ENCODE results near the gene DDX46. TPM values are rescaled to one million over a fixed set of nuclear protein-coding genes. Genes with fewer than 3 reads are reported as not detected.

DDX46 gene
- total RNA-seq, 1 experiment from 2014 or later = 99.3 TPM

DNA sequence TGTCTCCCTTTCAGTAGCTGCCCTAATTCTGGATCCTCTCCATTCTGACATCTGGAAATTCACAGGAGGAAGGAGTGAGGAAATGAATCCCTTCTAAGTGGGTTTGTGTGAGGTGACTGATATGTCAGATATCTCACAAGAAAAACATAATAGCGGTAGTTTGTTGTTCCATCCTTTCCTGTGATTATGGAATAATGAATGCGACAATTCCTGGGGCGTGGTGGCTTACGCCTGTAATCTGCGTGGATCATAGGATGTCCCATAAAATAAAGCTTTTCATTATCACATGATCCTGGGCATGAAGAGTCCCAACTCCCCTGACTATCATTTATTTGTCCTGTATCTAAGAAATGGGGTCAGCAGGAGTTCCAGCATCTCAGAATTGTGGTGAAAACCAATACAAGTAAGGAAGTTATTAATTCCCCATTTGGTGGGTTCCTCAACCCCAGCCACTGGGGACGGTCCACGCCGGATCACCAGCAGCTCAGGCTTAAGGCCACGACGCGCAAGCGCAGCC lies 86.8 kb downstream of the DDX46 start (continued):
- TF ChIP-seq, protein P1, sequence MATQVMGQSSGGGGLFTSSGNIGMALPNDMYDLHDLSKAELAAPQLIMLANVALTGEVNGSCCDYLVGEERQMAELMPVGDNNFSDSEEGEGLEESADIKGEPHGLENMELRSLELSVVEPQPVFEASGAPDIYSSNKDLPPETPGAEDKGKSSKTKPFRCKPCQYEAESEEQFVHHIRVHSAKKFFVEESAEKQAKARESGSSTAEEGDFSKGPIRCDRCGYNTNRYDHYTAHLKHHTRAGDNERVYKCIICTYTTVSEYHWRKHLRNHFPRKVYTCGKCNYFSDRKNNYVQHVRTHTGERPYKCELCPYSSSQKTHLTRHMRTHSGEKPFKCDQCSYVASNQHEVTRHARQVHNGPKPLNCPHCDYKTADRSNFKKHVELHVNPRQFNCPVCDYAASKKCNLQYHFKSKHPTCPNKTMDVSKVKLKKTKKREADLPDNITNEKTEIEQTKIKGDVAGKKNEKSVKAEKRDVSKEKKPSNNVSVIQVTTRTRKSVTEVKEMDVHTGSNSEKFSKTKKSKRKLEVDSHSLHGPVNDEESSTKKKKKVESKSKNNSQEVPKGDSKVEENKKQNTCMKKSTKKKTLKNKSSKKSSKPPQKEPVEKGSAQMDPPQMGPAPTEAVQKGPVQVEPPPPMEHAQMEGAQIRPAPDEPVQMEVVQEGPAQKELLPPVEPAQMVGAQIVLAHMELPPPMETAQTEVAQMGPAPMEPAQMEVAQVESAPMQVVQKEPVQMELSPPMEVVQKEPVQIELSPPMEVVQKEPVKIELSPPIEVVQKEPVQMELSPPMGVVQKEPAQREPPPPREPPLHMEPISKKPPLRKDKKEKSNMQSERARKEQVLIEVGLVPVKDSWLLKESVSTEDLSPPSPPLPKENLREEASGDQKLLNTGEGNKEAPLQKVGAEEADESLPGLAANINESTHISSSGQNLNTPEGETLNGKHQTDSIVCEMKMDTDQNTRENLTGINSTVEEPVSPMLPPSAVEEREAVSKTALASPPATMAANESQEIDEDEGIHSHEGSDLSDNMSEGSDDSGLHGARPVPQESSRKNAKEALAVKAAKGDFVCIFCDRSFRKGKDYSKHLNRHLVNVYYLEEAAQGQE (IDR thresholded peaks at IDR 0.05; ENCODE audit: low read depth) = no peak
- TF ChIP-seq, protein P2, sequence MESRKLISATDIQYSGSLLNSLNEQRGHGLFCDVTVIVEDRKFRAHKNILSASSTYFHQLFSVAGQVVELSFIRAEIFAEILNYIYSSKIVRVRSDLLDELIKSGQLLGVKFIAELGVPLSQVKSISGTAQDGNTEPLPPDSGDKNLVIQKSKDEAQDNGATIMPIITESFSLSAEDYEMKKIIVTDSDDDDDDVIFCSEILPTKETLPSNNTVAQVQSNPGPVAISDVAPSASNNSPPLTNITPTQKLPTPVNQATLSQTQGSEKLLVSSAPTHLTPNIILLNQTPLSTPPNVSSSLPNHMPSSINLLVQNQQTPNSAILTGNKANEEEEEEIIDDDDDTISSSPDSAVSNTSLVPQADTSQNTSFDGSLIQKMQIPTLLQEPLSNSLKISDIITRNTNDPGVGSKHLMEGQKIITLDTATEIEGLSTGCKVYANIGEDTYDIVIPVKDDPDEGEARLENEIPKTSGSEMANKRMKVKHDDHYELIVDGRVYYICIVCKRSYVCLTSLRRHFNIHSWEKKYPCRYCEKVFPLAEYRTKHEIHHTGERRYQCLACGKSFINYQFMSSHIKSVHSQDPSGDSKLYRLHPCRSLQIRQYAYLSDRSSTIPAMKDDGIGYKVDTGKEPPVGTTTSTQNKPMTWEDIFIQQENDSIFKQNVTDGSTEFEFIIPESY (IDR thresholded peaks at IDR 0.05; ENCODE audit: extremely low read depth, insufficient replicate concordance, low read length) = no peak
- TF ChIP-seq EGR1 (IDR thresholded peaks at IDR 0.05; ENCODE audit: low read depth) = no peak

DNA sequence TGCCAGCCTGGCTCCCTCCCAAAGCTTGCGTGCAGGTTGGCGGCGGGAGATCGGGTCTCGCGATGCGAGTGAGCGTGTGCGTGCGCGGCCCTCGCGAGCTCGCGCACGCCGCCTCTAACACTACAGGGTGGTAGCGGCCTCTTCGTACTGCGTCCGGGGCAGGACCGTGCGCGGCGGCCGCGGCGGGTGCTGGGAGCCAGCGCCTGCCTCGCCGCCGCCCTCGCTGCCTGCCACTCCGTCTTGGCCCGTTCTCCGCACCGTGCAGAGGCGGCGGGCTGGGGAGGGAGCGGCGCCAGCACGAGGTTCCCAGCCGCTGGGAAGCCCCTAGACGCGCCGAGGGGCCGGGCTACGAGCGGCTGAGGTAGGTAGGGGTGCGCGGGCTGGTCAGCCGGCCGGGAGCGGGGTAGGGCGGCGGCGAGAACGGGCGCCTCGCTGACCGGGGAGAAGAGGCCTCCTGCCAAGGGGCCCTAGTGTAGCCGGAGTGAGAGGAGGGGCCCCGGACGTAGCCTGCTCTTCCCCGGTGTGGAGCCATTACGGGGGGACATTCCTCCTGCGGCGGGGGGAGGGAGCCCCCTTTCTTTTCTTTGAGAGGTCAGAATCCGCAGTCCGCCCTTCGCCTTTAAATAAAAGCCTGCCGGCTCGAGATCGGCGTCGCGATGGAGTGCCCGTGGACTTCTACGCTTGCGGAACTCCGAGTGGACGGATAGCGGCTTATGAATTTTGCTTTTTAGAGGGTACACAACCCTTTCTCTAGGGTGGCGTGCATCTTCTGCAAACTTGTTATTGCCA lies 87.5 kb downstream of the DDX46 start, which contains the start of gene C5orf24:
TSS of gene C5orf24 (plus strand) at position 117 of the 789 bp plus-strand sequence. CDS start 8,933 bp downstream, outside the sequence.
- Histone ChIP-seq H3K9me2 (ENCODE audit: insufficient read depth) (no peaks in the 10 kb centered on the region), H3K27ac (ENCODE audit: low read depth, low read length) (peak within 1 kb of the TSS; percentile 93), H3K9me3 (ENCODE audit: control insufficient read depth in 1 of 2, insufficient read depth in 1 of 2, low read depth in 1 of 2, low read length in 2 of 2) (no peaks in the 10 kb centered on the region), H3K27me3 (ENCODE audit: insufficient read depth, low read length) (no peaks in the 10 kb centered on the region), H3K36me3 (ENCODE audit: control insufficient read depth in 1 of 2, insufficient read depth in 2 of 2, low read length in 2 of 2) (no peaks in the 10 kb centered on the region), H3K4me1 (ENCODE audit: control insufficient read depth in 1 of 2, insufficient read depth in 2 of 2, low read length in 2 of 2) (peaks cover 37 to 56% of the 10 kb centered on the region in 2 experiments), H2AFZ (ENCODE audit: low read depth, low read length, poor library complexity, severe bottlenecking) (no peak within 1 kb of the TSS), H3K79me2 (ENCODE audit: insufficient read depth, low read length) (peaks cover 46% of the 10 kb centered on the region), H3K4me3 (replicated peaks in 1 of 2; ENCODE audit: low read depth in 1 of 2, low read length in 2 of 2) (peak within 1 kb of the TSS; percentile 76 to 96), H4K20me1 (ENCODE audit: insufficient read depth) (peaks cover 1% of the 10 kb centered on the region; the same call in 1 of the 2 replicates), H3K4me2 (ENCODE audit: low read length) (peak within 1 kb of the TSS; percentile 74), H3K9ac (ENCODE audit: low read length) (peak within 1 kb of the TSS; percentile 98)
- intact Hi-C loops (cut with micrococcal nuclease) = no loop called here
- TF ChIP-seq ZFX (IDR thresholded peaks at IDR 0.05) = peak; percentile 94; the same call in 1 of the 2 replicates
- peak; percentile 96 for TF ChIP-seq POLR2A (IDR thresholded peaks at IDR 0.05; ENCODE audit: borderline replicate concordance, extremely low read depth, insufficient read depth, insufficient read length)
- TF ChIP-seq ELF1 (IDR thresholded peaks at IDR 0.05; ENCODE audit: borderline replicate concordance, low read depth) = no peak
- TF ChIP-seq JUND (IDR thresholded peaks at IDR 0.05) = no peak
- TF ChIP-seq, protein P3, sequence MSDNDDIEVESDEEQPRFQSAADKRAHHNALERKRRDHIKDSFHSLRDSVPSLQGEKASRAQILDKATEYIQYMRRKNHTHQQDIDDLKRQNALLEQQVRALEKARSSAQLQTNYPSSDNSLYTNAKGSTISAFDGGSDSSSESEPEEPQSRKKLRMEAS (IDR thresholded peaks at IDR 0.05) = peak; percentile 94
- TF ChIP-seq POLR2AphosphoS5 (IDR thresholded peaks at IDR 0.05; ENCODE audit: low read depth, low read length) = peak; percentile 99
- TF ChIP-seq YY1 (IDR thresholded peaks at IDR 0.05; ENCODE audit: extremely low read depth, insufficient replicate concordance, low read depth, low read length) = peak; percentile 54
- peak; percentile 90 for TF ChIP-seq SIN3A (IDR thresholded peaks at IDR 0.05; ENCODE audit: low read depth)
- TF ChIP-seq SP1 (IDR thresholded peaks at IDR 0.05; ENCODE audit: low read depth) = peak; percentile 45
- peak; percentile 17 for TF ChIP-seq TCF7L2 (IDR thresholded peaks at IDR 0.05; ENCODE audit: borderline replicate concordance, extremely low read depth, insufficient read depth, insufficient read length)
- no peak for TF ChIP-seq EZH2phosphoT487 (IDR thresholded peaks at IDR 0.05; ENCODE audit: borderline replicate concordance)
- TF ChIP-seq, protein P2 (IDR thresholded peaks at IDR 0.05; ENCODE audit: extremely low read depth, insufficient replicate concordance, low read length) = peak; percentile 98
- ChIA-PET RAD21 (ENCODE audit: low non-redundant PET in 1 of 2, low total read pairs in 2 of 2, uncharacterized antibody in 2 of 2, unreplicated experiment in 2 of 2) (no interaction called here), POLR2A (interaction anchor here (0.5 to 1.1 kb wide), 12 partner anchors 8 to 519 kb away, joined by 3 to 10 read pairs (median 4); partner anchors contain the start of genes CAMLG and PCBD2), CTCF (interaction anchor here (1.1 kb wide), 1 partner anchor 59 kb away, joined by 7 read pairs; the partner anchor contains the start of gene PCBD2)
- no TSS peak for BruUV-seq (replicated peaks)
- ATAC-seq = peak; percentile 89
- peak; percentile 89 for DNase-seq (ENCODE audit: low read depth, low spot score)

Measured in HCT116 (cell line).